Cardiac fibroblast (primary cell): ENCODE results near the gene UNCX.

ENCODE experiments used
- DNase-seq, 2 donors: peaks; one replicate each; pipeline versions ENCODE4 v3.0.0 to v3.0.0-alpha.2; 2010; ENCODE audit warnings: low read depth in 2 of 2
- H3K4me3 ChIP-seq, 2 donors: replicated peaks in 1 of 2; 1 replicate in 1 of 2; 2 replicates in 1 of 2; pipeline ENCODE4 v1.5.1; 2011; ENCODE audit warnings: low read depth in 2 of 2, low read length in 2 of 2, mild to moderate bottlenecking in 2 of 2, moderate library complexity in 1 of 2
- TF ChIP-seq, protein P1 (sequence below): IDR thresholded peaks from one replicate; pipeline ENCODE4 v1.5.1; 2011; ENCODE audit warnings: low read depth, mild to moderate bottlenecking, low read length, inconsistent platforms

UNCX gene

DNA sequence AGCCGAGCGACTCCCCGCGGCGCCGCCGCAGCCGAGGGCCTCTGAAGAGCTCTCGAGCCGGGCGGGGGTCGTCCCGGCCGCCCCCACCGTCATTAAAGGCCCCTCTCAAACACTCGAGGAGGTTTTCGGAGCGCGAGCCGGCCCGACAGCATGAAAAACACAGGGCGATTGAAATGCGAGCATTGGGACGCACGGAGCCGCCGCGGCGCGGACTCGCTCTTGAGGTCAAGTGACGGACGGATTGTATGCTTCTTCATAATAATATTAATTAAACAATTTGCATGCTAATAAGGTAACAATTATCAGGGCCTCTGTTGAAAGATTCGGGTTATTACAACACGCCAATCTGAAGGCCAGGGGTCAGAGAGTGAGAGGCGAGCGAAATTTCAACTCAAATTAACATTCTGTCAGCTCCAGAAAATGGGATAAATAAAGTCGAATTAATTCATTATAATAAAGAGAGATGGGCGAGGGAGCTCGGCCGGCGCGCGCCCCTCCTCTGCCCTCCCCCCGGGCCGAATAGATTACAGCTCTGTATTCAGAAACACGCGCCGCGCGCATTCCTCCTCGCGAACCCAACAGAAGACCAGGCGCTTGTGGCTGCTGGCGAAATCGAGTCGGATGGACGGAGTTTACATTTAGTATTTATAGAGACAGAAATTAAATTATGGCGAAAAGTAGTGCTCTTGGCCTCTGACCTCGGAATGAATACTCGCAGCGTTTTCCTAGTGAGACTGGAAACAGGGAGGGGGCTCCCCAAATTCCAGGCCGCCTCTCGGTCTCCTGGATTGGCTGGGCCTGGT lies 2.1 kb upstream of the UNCX start:
- H3K4me3 ChIP-seq: no peak overlapping the region
- no peak for DNase-seq
- TF ChIP-seq, protein P1, sequence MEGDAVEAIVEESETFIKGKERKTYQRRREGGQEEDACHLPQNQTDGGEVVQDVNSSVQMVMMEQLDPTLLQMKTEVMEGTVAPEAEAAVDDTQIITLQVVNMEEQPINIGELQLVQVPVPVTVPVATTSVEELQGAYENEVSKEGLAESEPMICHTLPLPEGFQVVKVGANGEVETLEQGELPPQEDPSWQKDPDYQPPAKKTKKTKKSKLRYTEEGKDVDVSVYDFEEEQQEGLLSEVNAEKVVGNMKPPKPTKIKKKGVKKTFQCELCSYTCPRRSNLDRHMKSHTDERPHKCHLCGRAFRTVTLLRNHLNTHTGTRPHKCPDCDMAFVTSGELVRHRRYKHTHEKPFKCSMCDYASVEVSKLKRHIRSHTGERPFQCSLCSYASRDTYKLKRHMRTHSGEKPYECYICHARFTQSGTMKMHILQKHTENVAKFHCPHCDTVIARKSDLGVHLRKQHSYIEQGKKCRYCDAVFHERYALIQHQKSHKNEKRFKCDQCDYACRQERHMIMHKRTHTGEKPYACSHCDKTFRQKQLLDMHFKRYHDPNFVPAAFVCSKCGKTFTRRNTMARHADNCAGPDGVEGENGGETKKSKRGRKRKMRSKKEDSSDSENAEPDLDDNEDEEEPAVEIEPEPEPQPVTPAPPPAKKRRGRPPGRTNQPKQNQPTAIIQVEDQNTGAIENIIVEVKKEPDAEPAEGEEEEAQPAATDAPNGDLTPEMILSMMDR: no peak

DNA sequence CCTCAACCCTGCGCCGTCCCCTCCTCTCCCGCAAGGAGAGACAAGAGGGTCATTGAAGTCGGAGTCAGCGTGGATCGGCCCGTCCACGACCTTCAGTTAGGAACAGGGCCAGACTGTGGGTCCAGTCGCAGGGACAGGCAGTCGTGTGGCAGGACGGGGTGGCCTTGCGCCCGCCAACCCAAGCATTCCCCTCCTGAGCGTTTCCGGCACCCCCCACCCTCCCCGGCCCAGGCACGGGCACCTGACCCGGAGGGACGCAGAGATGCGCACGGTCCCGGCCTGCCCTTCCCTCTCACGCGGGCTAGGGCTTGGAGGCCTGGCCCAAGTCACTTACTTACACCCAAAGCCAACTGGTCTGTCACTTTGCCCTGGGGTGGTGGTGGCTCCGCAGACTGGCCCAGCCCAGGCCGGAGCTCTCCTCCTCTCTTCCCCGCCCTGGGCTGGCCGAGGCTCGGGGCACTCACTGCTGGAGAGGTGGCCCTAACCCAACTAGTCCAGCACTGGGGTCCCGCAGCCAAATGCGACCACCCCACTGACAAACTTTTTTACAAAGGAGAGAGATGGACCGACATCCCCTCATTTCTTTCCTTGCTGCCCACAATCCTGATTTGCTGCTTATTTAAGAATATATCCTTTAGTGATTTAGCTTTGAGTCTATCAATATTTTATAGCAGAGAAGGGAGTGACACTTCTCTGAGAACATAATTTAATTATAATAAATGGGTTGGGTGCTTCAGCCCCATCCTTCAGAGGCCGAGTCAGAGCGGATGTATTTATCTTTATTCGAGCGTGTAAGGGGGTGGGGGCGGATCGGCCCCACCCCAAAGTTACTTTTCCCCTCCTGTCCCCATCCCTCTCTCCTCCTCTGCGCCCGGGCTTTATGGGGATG lies 1.2 kb upstream of the UNCX start:
- H3K4me3 ChIP-seq: no peak overlapping the region
- TF ChIP-seq, protein P1: no peak

DNA sequence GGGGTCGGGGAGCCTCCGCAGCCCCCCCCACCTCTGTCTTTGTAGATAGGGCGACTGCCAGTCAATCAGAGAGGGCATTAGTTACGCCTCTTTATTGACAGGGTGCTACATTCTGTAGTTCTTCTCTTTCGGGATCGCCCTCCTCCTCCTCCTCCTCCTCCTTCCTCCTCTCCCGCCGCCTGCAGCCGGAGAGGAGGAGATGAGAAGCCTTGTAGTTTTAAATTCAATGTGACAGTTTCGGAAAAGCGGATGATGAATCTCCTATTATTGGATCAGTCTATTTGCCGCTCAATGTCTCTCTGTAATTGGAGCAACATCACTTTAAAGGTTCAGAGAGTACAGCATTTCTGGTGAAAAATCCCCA lies 587 bp upstream of the UNCX start:
- no peak overlapping the region for H3K4me3 ChIP-seq
- DNase-seq: no peak
- TF ChIP-seq, protein P1: no peak

More for the DNA sequence above, 1.2 kb upstream of the UNCX start:
- DNase-seq: no peak

DNA sequence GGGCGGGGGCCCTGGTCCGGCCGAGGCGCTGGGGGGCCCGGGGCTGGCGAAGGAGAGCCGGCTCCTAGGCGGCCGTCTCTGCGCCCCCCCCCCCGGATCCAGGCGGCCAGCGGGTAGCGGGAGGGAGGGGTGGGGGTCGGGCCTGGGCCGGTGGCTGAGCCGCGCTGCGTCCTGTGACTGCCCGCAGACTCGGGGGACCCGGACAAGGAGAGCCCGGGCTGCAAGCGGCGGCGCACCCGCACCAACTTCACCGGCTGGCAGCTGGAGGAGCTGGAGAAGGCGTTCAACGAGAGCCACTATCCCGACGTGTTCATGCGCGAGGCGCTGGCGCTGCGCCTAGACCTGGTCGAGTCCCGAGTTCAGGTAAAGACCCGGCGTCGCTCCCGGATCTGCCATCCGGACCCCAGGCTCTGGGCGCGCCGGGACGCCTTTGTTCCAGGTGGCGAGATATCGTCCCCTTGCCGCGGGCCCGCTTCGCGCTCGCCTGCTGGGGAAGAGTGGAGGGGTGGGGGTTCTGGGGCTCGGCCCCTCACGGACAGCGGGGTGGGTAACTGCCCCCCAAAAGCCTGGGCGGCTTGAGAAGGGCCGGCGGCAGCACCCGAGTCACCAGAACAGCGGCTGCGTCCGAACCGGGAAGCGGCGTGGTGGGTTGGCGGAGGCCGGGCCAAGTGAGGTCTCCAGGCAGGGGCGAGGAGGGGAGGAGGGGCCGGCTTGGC lies 819 bp downstream of the UNCX start:
- TF ChIP-seq, protein P1: no peak
- H3K4me3 ChIP-seq: no peak overlapping the region

DNA sequence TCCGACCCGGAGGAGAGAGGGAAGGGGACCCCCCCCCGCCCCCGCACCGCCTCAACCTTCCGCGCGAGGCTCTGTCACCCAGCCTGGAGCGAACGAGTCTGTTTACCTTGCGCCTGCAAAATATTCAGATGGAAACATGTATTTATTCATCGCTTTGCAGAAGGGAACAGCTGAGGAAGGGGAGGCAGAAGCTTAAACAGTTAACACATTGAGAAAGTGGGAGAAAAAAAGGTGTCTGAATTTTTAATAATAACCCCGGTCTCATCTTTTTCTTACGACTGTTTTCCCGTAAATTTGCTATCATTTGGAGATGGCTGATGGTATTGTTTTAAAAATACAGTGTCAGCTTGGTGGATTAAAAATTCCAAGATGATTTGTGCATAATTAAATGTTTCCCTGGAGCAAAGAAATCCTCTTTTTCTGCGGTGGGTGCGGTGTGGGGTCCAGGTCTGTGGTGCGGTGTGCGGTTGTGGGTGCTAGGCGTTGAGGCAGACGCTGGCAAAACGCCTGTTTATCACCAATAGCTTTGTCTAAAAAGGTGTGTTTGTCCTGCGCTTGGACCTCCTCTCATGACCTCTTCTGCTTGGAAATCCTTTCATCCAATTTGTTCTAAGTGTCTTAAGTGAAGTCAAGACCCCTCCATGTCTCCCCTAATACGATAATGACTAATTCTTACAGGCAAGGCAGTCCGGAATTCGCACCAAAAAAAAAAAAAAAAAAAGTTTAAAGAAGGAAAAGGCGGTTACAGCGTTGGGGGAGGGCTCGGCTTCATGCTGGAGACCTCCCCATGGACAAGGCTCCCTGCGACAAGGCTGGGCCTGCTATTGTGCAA lies 1.6 kb downstream of the UNCX start:
- no peak for DNase-seq
- TF ChIP-seq, protein P1: no peak
- no peak overlapping the region for H3K4me3 ChIP-seq

More for the DNA sequence above, 819 bp downstream of the UNCX start:
- DNase-seq: no peak
